Amniotic epithelial cell (primary cell): ENCODE data around the gene PRKAG2.

Experiments
- DNase-seq: peaks from one replicate; pipeline ENCODE4 v3.0.0-alpha.2; 2010; ENCODE audit warnings: low read depth

The PRKAG2 gene

DNA sequence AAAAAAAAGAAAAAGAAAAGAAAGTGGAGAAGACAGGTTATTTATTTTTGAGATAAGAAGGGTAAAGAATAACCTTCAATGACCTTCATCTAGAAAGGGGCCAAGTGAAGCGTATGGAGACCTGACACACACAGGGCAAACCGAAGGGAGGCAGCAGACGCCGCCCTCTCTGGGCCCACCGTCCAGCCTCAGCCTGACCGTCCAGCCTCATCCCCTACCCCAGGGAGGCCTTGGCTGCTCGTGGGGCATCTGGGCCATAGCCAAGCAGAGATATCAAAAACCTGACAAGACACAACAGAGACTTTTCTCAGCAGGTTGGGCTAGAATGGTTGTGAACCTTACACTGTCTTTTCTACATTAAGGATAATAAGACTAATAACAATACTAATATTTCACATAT lies 10.9 kb downstream of the PRKAG2 start:
- no peak for DNase-seq

DNA sequence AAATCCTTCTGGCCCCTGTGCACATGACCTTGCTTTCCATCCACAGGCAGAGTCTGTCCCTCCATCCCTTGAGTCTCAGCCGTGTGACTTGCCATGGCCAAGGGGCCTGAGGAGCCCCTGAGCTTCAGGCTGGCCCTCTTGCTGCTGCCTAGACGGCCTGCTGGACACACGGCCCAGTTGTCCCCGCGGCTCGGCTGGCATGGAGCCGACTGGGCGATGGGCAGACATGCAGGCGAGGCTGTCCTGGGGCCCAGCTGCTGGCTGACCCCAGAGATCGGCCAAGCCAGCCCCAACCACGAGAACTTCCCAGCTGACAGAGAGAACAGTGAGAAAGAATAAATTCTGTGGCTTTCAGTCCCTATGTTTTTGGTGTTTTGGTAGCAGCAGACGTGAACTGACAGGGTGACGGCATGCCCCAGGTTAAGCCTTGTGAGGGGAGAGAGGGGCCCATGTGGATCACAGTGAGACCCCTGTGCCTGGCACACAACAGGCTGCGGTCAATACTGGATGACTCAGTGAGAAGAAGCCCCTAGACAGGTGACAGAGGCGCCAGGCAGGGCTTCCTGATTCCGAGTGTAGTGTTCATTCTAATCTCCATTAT lies 11.7 kb downstream of the PRKAG2 start:
- DNase-seq: no peak

DNA sequence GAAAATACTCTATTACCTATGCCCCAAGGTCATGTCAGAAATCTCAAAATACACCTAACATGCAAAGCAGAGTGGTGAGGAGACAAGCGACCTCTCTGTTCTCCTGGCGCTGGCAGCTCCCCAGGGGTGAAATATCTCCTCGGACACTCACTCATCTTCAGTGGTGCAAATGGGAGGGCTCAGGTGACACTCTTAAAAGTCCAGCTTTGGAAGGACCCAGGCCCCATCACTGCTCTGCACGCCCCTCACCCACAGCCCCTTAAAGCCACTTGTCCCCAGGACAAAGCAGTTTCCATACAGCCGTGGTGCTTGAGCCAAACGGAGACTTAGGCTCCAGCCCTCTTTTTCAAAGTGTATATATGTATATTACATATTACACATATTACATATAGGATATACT lies 12.4 kb downstream of the PRKAG2 start:
- DNase-seq: no peak

DNA sequence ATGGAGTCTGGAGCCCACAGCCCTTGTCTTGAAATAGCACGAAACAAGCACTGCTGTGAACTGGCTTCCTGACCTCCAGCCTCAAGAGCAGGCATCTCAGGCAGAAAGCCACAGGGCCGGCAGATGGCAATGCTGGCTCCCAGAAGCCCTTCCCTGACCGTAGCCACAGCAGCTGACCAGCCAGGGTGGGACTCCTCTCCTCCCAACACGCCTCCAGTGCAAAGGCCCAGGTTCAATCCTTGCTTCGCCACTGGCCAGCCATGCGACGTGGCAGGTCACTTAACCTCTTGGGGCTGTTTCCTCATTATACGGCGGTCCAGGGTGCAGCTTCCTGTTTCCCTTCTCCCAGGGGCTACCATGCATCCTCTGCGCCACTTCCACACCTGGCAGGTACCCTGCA lies 12.8 kb downstream of the PRKAG2 start:
- DNase-seq: no peak

DNA sequence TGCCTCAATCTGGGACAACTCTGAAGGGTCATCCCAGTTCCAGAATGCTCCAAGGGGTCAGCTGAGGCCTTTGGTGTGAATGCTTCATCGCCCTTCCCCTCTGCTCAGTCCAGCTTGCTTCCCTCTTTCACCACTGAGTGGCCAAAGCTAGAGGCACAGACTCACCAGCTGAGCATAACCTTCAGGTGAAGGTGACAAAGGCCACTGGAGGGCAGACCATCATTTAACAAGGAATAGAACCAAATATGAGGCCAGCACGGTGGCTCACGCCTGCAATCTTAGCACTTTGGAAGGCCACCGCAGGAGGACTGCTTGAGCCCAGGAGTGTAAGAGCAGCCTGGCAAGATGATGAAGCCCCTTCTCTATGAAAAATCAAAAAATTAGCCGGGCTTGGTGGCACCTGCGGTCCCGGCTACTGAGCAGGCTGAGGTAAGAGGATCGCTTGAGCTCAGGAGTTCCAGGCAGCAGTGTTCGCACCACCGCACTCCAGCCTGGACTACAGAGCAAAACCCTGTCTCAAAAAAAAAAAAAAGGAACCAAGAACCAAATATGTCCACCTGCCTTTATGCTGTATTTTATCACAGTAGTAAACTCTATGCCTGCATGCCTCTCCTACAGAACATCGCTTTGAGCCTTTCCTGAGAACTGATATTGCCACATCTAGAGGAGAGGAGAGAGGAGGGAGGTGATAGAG lies 13.4 kb downstream of the PRKAG2 start:
- no peak for DNase-seq

DNA sequence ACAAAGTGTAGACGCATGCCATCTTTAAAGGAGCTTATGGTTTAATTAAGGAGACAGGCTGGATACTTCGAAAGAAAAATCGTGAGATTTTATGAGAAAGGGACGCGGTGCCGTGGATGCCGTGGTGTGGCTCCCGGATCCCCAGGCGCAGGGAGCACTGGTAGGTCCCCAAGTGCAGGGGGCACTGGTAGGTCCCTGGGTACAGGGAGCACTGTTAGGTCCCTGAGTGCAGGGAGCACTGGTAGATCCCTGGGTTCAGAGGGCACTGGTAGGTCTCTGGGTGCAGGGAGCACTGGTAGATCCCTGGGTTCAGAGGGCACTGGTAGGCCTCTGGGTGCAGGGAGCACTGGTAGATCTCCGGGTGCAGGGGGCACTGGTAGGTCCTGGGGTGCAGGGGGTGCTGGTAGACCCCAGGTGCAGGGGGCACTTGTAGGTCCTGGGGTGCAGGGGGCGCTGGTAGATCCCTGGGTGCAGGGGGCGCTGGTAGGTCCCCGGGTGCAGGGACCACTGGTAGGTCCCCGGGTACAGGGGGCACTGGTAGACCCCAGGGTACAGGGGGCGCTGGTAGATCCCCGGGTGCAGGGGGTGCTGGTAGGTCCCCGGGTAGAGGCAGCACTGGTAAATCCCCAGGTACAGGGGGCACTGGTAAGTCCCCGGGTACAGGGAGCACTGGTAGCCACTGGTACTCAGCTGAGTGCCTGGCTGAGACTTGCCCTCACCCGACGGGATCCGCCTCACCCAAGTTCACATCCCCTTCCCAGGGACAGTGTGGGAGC lies 14.1 kb downstream of the PRKAG2 start:
- DNase-seq: no peak

DNA sequence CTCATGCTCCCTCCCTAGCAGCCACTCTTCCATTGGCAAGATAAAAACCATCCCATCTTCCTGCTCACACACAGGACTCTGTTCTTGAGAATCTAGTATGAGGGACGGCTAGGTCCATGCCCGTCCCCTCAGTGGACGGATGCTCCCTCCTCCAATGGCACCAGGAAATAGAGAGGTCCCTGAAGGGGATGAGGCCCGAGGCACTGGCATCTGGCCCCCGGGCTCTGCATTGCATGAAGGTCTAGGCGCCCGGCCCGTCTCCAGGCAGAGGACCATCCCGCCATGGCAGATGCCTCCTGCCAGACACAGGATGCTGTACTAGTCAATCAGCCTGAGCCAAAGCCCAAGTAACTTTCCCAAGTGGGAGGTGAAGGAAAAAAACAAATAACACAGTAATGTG lies 15.0 kb downstream of the PRKAG2 start:
- no peak for DNase-seq

DNA sequence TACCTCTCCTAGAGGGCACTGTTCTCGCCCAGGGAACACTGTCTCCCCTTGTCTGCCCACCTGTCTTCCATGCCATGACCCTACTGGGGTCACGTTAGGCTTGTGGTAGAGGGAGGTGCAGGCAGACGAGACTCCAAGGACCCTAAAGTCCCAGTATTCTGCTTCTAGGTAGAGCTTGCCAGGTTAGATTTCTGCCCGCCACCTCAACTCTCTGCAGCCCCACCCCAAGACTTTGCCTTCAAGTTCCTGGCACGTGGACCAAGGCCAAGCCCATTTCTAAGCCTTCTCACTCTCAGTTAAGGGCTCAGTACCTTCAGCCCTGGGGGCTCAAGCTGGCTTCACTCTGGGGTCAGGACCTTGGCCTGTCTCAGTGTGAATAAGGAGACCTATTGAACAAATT lies 16.1 kb downstream of the PRKAG2 start:
- no peak for DNase-seq

DNA sequence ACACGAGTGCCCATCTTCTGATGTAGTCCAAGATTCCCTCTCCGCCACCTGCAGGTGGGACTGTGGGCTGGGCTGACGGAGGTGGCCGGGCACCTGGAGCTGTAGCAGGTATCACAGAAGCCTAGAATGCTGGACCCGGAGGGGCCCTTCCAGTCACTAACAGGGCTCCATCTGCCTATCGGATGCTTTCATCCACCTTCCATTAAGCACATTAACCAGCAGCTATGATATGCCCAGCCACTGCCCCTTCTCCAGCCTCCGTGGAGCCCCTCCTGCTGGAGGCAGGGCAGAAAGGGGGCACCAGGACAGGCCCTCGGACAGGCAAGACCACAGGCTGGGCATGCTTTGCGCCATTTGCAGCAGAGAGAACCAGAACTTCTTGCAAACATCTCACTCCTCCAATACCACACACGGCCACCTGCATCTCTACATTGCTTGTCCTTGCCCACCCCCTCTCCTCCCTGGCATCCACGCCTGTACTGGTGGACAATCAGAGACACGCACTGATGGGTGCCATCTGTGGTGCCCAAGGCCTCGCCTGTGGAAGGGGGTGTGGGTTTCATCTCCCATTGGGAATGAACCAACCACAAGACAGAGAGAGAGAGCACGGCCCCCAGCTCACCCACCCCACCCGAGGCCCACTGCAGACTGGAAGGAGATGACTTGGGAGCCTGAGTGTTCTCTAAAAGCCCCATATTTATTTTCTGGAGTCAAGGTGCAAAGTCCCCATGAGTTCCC lies 16.8 kb downstream of the PRKAG2 start:
- no peak for DNase-seq

DNA sequence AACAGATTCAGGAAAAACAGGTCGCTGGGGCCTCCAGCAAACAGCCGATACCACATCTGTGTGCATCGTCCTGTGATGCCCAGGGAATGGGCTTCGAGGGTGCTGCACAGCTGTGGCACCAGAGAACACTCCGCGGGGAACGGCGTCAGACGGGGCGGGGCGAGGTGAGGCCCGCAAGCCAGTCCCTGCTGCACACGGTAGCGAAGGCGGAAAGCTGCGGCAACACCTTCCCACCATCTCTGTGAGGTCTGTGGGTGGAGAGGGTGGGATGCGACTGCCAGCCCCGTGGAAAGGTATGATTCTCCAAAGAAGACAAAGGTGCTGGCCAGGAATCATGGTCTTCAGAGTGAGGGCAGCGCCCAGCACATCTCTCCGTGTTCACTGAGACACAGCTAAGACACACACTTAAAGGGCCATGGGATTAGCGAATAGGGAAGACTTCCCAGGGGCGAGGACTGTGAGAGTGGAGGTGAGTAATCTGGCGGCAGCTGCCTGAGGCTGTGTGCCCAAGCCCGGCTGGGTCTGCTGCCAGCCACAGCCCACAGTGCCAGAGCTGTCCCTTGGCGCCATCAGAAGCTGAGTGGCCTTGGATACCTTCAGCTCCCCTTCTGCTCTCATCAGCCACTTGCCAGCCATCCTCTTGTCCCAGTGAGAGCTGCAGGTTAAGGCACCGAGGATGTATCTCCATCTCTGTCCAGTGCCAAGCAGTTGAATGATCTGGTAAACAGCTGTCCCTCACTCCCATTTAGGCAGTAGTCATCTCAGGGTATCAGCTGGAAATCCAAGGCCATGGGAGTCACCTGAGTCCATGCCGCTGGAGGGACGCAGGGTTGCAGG lies 17.6 kb downstream of the PRKAG2 start:
- DNase-seq: no peak

DNA sequence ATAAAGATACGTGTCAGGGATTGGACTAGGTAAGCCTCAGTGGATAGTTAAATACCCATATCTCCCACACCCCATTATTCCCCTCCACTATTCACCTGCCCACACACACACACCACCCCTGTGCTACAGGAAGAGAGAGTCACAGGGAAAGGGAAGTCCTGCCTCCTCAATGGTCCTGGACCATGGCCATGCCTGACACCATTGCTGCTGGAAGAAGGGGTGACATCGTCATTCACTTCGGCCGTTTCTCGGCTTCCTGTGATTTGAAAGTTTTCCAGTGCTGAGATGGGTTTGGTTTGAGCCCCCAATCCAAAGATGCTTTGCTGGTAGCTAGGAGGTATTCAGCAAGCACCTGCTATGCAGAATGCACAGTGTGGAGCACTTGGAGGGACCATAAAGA lies 18.5 kb downstream of the PRKAG2 start:
- no peak for DNase-seq

DNA sequence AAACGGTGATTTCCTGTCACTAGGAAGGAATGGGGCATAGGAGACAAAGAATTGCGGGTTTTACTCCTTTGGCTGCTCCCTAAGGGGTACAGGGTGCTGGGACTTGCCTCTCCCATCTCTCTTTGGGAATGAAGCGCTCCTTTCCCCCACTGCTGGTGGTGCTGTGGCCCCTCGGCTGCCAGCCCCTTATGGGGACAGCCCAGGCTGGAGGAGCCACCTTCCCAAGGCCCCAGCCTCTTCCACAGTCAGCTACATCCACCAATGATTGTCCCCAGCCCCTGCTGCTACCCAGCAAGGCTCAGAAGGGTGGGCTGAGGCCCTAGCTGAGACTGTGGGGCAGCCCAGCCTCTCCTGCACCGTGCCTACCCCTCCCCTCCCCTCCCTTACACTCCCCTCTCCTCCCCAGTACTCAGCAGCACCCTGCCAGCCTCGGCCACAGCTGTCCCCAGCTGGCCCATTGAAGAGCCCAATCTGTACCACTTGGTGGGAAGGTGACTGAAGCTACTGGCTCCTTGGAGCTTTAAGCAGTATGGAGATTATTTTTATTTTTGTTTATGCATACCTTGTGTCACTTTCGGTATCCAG lies 19.0 kb downstream of the PRKAG2 start:
- DNase-seq: no peak

DNA sequence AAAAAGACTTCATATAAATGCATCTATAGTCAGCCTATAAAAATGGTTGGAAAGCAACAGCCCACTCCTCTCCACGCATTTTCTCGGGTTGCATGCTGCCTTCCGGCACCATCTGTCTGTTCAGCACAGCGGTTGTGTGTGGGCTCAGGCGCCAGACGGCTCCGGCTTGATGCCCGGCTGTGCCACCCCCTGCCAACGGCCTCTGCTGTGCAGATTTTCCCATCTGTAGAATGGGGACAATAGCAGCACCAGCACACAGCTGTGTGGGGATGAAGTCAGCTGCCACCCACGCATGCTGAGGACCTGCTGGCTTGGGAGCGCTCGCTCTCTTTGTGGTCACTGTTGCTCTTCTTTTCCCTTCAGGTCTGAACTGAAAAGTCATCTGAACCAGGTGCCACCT lies 19.5 kb downstream of the PRKAG2 start:
- no peak for DNase-seq

DNA sequence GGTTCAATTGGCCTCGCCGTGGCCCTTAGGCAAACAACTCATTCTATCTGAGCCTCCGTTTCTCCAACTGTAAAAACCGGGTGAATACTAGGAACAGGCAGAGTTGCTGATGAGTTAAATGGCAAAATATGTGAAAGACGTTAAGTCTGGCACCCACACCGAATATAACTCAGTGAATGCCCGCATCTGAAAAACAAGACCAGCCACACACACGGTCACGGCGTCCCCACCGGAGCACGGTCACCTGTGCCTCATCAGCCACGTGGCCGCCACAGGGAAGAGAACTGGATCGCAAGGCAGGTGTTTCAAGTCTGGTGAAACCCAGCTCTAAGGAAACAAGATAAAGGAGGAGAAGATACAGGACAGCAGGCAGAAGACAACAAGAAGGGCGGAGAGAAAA lies 20.4 kb downstream of the PRKAG2 start:
- DNase-seq: no peak

DNA sequence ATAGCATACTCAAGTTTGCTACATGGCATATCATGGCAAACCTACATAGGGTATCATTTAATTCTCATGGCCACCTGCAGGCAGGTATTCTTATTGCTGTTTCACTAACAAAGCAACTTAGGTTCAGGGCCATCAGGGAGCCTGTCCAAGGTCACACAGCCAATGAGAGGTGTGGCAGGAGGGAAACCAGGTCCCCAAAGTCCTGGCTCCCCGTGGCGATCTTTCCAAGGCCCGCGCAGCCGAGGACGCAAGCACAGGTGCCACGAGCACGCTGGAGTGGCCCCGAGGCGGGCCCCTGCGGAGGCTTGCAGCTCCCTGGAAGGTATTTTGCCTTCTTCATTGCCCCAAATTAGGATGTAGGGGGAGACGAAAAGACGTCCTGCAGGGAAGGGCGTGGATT lies 20.8 kb downstream of the PRKAG2 start:
- DNase-seq: no peak

DNA sequence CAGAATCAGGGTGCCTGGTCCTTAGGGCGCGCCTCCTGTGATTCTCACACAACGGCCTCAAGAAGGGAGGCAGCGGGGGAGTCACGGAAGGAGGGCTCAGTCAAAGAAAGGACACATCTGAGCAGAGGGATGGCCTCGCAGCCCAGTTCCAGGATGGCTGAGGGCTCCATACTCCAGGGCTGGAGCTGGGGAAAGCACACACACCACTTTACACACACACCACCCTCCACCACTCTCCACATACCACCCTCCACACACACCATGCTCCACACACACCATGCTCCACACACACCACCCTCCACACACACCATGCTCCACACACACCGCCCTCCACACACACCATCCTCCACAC lies 22.2 kb downstream of the PRKAG2 start:
- no peak for DNase-seq

DNA sequence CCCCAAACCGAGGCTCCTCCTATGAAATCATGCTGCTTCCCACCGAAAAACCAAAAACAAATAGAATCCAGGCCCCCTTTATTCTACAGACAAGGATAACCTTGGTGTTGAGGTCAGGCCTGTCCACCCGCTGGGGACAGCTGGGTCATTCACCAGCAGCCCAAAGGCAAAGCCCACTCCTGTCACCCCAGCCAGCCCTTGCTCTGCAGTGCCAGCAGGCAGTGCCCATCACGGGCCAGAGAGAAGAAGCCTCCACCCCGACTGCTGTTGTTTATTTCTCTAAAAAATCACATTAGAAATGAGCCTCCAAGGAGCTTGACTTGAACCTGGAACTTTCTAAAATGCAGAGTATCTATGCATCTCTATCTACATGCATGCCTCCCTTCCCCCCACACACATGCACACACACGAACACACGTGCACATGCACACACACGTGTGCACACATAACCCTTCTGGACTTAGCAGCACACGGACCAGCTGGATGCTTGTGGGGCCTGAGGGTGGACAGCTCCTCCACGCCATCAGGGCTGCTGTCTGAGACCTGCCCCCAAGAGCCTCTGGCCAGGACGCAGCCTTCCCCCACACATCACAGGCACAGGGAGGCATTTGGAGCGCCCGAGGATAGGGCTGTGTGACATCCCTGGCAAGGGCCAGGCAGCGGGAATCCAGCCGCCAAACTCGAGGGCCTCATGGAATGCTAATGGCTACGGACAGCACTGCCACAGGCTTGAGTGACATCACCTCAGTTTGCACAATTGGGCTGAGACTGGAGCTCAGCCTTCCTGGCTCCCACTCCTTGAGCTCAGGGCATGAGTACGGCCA lies 22.8 kb downstream of the PRKAG2 start:
- DNase-seq: no peak

DNA sequence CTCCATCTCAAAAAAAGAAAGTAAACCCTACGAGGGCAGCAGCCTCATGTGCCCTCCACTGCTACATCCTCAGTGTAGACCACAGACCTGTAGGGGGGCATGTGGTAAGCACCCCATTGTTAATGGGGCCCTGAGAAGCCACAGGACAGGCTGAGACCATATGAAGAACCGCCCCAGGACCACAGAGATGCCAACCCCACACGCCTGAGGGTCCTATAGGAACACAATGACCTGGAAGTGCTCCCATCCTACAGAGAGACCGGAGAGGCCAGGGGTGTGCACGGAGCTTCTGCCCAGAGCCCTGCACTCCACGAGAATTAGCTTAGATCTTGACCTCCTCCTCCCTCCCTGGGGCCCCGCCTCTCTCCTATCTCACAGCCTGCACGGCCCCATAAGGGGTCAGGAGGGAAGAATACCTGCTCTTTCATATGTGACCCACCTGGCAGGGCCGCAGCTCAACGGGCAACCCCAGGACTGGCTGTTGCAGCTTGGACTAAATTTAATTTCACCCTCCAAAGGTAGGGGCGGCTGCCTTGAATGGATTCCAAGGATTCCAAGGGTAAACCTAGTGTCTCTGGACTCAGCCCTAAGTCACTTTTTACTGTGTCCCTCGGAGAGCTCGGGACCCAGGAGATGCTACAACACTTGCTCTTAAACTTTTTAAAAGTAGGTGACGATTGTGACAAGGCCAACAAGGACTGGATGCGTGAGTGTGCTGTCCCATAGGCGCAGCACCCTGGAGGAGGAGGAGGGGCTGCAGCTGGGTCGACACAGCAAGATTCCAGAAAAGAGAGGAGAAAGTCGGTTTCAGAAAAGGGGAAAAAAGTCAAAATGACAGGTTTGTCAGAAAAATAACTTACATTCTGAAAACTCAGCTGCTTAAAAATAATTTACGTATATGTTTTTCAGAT lies 24.2 kb downstream of the PRKAG2 start:
- no peak for DNase-seq

DNA sequence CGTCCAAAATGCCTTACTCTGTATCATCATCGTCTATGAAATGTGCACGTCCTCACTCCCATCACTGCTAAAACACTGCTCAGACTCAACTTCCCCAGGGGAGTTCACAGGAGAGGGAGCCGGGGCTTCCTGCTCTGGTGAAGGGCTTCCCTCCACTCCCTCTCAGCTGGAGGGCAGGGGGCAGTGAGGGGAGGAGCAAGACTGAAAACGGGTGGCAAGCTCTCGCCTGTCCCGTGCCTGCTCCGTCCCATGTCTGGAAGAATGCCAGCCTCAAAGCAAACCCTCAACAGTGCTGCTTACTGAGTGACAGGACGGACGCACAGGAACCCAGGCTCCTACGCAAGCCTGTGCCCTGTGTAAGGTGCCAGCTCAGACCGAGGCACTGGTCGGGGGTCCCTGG lies 25.1 kb downstream of the PRKAG2 start:
- no peak for DNase-seq
